Midbrain (tissue), 1 donor: ENCODE measurements around the gene MRGPRE.

ENCODE experiments used
- DNase-seq: peaks from one replicate; lab custom pipeline; 2025; lab: John Stamatoyannopoulos, UW

Gene MRGPRE

GRCh38 chr11:3213659-3214419 is 18.4 kb downstream of the MRGPRE start:
- DNase-seq: no peak

DNA sequence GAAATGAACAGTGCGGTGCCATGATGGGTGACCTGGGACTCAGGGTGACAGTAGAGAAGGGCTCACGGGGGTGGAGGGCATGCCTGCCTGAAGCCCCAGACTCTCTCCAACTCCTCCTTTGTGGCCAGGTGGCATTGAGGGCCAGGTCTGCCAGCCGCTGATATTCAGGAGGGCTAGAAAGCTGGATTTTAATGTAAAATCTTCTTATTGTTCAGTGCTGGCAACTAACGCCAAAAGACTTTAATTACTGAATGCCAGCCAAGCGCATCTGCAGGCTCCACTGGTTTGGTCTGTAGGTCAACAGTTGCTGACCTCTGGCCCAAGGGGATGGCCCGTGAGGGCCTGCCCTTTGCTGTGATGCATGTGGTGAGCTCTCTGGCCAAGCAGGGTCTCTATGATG is 23.9 kb downstream of the MRGPRE start:
- no peak for DNase-seq

DNA sequence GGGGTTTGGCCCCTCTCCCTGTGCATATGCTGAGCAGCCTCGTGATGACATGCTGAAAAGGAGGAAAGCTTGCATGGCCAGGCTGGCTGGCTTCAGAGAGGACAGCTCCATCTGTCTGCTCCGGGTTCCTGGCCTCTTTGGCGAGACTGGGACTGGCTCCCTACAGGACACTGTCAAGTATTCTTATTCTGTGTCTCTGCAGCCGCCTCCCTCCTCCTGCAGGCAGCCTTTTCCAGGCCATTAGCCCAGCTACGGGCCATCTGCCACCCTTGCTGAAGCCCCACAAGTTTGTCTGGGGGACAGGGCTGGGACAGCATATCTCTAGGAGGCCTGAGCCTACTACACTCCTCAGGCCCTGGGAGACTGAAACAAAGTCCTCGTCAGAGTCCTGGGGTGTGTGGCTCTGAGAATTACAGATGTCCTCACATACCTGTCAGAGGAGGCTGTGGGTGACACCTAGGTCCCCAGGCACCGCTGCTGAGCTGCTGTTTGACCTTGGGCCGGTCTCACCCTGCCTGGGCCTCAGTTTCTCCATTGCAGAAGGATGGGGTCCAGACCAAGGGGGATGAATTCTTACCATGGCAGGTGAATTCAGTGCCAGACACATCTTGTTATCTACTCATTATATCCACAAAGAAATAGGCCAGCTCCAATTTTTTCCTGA is 24.6 kb downstream of the MRGPRE start:
- no peak for DNase-seq

DNA sequence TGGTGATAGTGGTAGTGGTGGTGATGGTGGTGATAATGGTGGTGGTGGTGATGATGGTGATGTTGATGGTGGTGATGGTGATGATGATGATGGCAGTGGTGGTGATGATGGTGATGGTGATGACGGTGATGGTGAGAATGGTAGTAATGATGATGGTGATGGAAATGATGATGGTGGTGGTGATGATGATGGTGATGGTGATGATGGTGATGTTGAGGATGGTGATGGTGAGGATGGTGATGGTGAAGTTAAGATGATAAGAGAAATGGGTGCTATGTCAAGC is 25.4 kb downstream of the MRGPRE start:
- no peak for DNase-seq

- DNase-seq: no peak
These were observed 25.9 kb downstream of the MRGPRE start for GRCh38 chr11:3206156-3206921.

- no peak for DNase-seq
These were observed 26.7 kb downstream of the MRGPRE start for GRCh38 chr11:3205261-3206155.

GRCh38 chr11:3204141-3205015 is 27.8 kb downstream of the MRGPRE start:
- DNase-seq: no peak

GRCh38 chr11:3203221-3204043 is 28.8 kb downstream of the MRGPRE start:
- no peak for DNase-seq

DNA sequence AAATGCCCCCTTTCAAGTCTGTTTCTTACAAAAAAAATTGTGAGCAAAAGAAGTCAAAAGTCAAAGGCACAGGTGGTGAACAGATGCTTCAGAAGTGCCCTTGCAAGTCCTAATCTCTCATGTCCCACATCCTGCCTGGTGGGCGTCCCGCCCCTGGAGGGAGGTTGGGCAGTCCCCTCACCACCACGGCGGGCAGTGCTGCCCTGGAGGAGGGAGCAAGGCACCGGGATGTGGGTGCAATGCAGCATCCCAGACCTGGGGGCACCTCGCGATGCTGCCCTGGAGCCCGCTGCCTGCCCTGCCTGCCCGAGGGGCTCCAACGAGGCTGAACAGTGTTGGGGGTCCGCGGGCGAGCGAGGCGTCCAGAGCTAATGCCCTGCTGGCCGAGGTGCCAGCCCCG is 29.5 kb downstream of the MRGPRE start:
- no peak for DNase-seq

DNA sequence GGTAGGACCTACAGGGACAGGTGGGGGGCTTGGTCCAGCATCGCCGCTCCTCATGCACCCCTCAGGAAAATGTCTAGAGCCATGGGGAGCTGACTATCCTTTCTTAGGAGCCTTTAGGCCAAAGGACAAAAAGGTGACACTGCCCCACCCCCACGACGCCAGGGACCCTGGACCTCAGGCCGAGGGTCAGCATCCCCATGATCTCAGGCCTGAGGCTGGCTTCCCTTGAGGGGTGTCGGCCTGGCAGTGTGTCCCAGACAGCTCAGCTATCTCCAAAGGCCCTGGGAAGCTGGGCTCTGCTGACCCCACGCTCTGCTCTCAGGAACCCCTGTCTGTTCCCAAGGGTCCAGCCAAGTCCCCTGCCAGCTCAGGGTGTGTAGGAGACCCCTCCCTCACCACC is 29.9 kb downstream of the MRGPRE start:
- no peak for DNase-seq

- DNase-seq: no peak
These were observed 30.5 kb downstream of the MRGPRE start for GRCh38 chr11:3201677-3202181.

DNA sequence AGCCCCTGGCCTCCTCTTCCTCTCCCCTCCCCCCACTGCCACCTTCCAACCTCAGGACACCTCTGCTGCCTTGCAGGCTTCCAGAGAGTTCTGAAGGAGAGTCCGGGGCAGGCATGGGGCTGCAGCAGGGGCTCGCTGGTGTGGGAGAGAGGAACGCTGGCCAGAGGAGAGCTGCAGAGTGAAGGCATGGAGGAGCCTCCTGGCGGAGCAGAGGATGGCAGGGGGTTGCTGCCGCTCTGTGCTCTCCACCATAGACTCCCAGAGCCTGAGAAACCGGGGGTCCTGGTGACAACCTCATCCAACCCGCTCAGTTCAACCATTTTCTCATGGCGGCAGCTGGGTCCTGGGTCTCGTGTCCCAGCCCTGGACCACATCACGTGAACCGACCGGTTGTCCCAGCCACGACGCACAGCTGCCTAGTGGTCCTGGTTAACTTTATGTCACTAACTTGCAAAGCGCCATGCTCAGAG is 31.1 kb downstream of the MRGPRE start:
- DNase-seq: no peak

- DNase-seq: no peak
These were observed 31.7 kb downstream of the MRGPRE start for GRCh38 chr11:3200388-3201111.

DNA sequence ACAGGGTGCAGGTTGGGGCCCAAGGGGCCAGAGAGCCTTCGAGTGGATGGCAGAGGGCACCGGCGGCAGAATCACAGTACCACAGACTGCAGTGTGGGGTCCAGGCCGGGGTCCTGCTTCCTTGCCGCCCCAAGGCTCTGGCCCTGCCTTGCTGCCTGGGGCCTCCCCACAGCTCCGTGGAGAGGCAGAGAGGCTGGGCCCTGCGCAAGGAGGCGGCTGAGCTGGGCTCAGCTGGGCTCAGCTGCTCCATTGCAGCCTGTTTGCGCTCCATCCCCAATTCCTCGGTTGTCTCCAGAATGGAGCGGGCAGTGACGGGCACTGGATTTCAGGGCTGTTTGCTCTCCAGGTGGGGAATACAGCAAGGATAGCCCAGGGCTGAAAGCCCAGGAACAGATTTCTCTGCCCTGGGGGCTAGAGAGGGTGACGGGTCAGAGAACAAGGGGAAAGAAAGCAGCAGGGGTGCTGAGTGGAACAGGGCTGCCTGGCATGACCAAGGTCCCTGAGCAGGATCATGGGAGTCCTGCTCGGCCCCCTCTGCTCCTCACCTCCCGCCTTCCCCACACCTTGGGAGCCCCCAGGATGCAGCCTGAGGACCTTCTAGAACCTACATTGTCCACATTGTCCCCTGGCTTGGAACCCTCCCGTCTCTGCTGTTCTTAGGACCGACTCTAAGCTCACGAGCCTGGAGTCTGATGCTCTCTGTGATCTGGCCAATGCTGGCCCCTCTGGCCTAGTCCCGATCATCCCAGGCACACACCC is 32.5 kb downstream of the MRGPRE start:
- no peak for DNase-seq

GRCh38 chr11:3198815-3199214 is 33.4 kb downstream of the MRGPRE start:
- DNase-seq: no peak

DNA sequence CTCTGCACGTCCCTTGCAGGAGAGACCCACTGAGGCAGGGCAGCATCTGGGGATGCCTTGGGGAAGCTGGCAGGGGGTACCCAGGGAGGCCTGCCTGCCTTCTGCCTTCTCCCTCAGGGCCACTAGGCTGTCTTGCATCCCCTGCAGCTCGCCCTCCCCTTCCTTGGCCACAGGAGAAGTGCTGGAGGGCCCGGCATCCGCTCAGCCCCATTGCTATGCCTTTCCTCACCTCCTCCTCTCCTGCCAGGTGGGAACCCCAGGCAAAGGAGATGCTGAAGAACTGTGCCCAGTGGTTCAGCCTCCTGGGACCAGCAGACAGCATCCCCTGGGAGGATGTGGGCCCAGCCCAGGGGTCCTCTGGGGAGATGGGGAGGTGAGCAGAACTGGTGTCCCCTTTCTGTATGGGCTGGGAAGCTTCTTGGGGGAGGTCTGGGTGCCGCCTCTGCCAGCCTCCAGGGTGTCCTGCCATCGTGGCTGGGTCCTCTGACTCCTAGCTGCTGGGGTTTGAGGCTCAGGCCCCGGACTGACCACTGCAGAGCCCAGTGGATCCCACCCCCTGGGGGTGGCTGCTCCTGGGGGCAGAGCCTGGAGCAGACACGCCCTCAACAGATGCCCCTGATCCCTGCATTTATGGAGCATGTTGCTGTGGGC is 34.2 kb downstream of the MRGPRE start:
- no peak for DNase-seq

DNA sequence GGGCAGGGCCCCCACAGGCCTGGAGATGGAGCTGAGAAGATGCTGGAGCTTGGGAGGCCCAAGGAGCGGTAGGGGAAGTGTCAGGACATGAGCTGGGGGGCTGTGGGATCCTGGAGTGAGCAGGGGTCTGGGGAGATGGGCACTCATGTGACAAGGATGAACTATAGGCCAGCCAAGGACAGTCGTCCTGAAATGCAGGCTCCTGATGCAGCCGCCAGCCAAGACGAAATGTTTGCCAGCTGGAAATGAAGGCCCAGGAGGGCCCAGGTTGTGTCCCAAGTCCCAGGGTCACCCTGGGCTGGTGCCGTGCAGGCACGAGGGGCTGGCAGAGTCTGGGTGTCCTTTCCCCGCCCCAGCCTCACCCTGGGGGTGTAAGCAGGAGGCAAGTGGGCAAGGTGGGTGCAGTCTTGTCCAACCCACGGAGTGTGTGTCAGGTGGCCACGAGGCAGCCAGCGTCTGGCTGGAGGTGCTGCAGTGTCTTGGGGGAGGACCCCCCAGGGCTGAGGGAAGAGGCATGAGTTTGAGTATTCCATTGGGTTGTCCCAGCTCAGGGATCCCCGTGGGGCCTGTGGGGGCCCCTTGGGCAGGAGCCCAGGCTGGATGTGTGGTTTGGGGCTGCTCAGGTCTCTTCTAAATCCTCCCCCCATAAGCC is 35.0 kb downstream of the MRGPRE start:
- no peak for DNase-seq
